ENCODE data around the gene C19orf25.

C19orf25 gene

GRCh38 chr19:1469255-1470054 is 9.6 kb downstream of the C19orf25 start:
- Histone ChIP-seq H3K27ac (ENCODE audit: low read length) (no peak overlapping the region), H3K36me3 (ENCODE audit: control insufficient read depth, insufficient read depth, low read length) (no peaks in the 10 kb centered on the region; the same call in 1 of the 2 replicates), H3K4me1 (ENCODE audit: control insufficient read depth, insufficient read depth, low read length) (peaks cover 15% of the 10 kb centered on the region), H3K9me3 (ENCODE audit: control insufficient read depth, insufficient read depth, low read length) (no peaks in the 10 kb centered on the region), H3K27me3 (ENCODE audit: control insufficient read depth, insufficient read depth, low read length) (peaks cover 57% of the 10 kb centered on the region), H3K4me3 (ENCODE audit: low read length) (no peak overlapping the region; the same call in 1 of the 2 replicates)
- no CpG with 5 or more reads among the region's 117 CpGs for WGBS (ENCODE audit: insufficient coverage, insufficient read length)
- DNase-seq (ENCODE audit: low read depth, low spot score): no peak

- Histone ChIP-seq H3K27me3 (ENCODE audit: control insufficient read depth, insufficient read depth, low read length) (peaks cover 59% of the 10 kb centered on the region), H3K4me3 (ENCODE audit: low read length) (no peak overlapping the region; the same call in 1 of the 2 replicates), H3K36me3 (ENCODE audit: control insufficient read depth, insufficient read depth, low read length) (no peaks in the 10 kb centered on the region; the same call in 1 of the 2 replicates), H3K4me1 (ENCODE audit: control insufficient read depth, insufficient read depth, low read length) (peaks cover 15% of the 10 kb centered on the region), H3K27ac (ENCODE audit: low read length) (no peak overlapping the region), H3K9me3 (ENCODE audit: control insufficient read depth, insufficient read depth, low read length) (no peaks in the 10 kb centered on the region)
- no peak for DNase-seq (ENCODE audit: low read depth, low spot score)
- no CpG with 5 or more reads among the region's 47 CpGs for WGBS (ENCODE audit: insufficient coverage, insufficient read length)
These were observed 10.2 kb downstream of the C19orf25 start for GRCh38 chr19:1468821-1469254.

GRCh38 chr19:1468274-1468820 is 10.7 kb downstream of the C19orf25 start:
- Histone ChIP-seq H3K27me3 (ENCODE audit: control insufficient read depth, insufficient read depth, low read length) (peaks cover 59% of the 10 kb centered on the region), H3K36me3 (ENCODE audit: control insufficient read depth, insufficient read depth, low read length) (no peaks in the 10 kb centered on the region; the same call in 1 of the 2 replicates), H3K4me1 (ENCODE audit: control insufficient read depth, insufficient read depth, low read length) (peaks cover 15% of the 10 kb centered on the region), H3K27ac (ENCODE audit: low read length) (no peak overlapping the region), H3K9me3 (ENCODE audit: control insufficient read depth, insufficient read depth, low read length) (no peaks in the 10 kb centered on the region), H3K4me3 (ENCODE audit: low read length) (no peak overlapping the region)
- no peak for DNase-seq (ENCODE audit: low read depth, low spot score)
- no CpG with 5 or more reads among the region's 49 CpGs for WGBS (ENCODE audit: insufficient coverage, insufficient read length)

GRCh38 chr19:1467490-1468273 is 11.3 kb downstream of the C19orf25 start:
- no peak for DNase-seq (ENCODE audit: low read depth, low spot score)
- Histone ChIP-seq H3K9me3 (ENCODE audit: control insufficient read depth, insufficient read depth, low read length) (no peaks in the 10 kb centered on the region), H3K36me3 (ENCODE audit: control insufficient read depth, insufficient read depth, low read length) (no peaks in the 10 kb centered on the region; the same call in 1 of the 2 replicates), H3K27me3 (ENCODE audit: control insufficient read depth, insufficient read depth, low read length) (peaks cover 59% of the 10 kb centered on the region), H3K27ac (ENCODE audit: low read length) (no peak overlapping the region), H3K4me3 (ENCODE audit: low read length) (no peak overlapping the region), H3K4me1 (ENCODE audit: control insufficient read depth, insufficient read depth, low read length) (peaks cover 15% of the 10 kb centered on the region)
- no CpG with 5 or more reads among the region's 92 CpGs for WGBS (ENCODE audit: insufficient coverage, insufficient read length)

GRCh38 chr19:1467215-1467489 is 11.9 kb downstream of the C19orf25 start:
- Histone ChIP-seq H3K9me3 (ENCODE audit: control insufficient read depth, insufficient read depth, low read length) (no peaks in the 10 kb centered on the region), H3K4me3 (ENCODE audit: low read length) (0 out of 2 replicates have a peak overlapping the region, but pooled peaks have one; percentile 1)
- DNase-seq (ENCODE audit: low read depth, low spot score): no peak

GRCh38 chr19:1466461-1467214 is 12.4 kb downstream of the C19orf25 start:
- WGBS (ENCODE audit: insufficient coverage, insufficient read length): no CpG with 5 or more reads among the region's 70 CpGs
- Histone ChIP-seq H3K4me1 (ENCODE audit: control insufficient read depth, insufficient read depth, low read length) (peaks cover 15% of the 10 kb centered on the region), H3K27me3 (ENCODE audit: control insufficient read depth, insufficient read depth, low read length) (peaks cover 54% of the 10 kb centered on the region), H3K4me3 (ENCODE audit: low read length) (peak overlapping the region; percentile 1; the same call in 1 of the 2 replicates), H3K27ac (ENCODE audit: low read length) (no peak overlapping the region), H3K36me3 (ENCODE audit: control insufficient read depth, insufficient read depth, low read length) (no peaks in the 10 kb centered on the region; the same call in 1 of the 2 replicates), H3K9me3 (ENCODE audit: control insufficient read depth, insufficient read depth, low read length) (no peaks in the 10 kb centered on the region)
- no peak for DNase-seq (ENCODE audit: low read depth, low spot score)

More at GRCh38 chr19:1467215-1467489, 11.9 kb downstream of the C19orf25 start:
- WGBS (ENCODE audit: insufficient coverage, insufficient read length): no CpG with 5 or more reads among the region's 36 CpGs
- H3K27ac ChIP-seq (ENCODE audit: low read length): no peak overlapping the region
- peaks cover 15% of the 10 kb centered on the region for H3K4me1 ChIP-seq (ENCODE audit: control insufficient read depth, insufficient read depth, low read length)
- H3K36me3 ChIP-seq (ENCODE audit: control insufficient read depth, insufficient read depth, low read length): no peaks in the 10 kb centered on the region; the same call in 1 of the 2 replicates
- H3K27me3 ChIP-seq (ENCODE audit: control insufficient read depth, insufficient read depth, low read length): peaks cover 57% of the 10 kb centered on the region

GRCh38 chr19:1466018-1466460 is 13.0 kb downstream of the C19orf25 start:
- Histone ChIP-seq H3K4me1 (ENCODE audit: control insufficient read depth, insufficient read depth, low read length) (peaks cover 12% of the 10 kb centered on the region; the same call in 1 of the 2 replicates), H3K4me3 (ENCODE audit: low read length) (no peak overlapping the region), H3K27me3 (ENCODE audit: control insufficient read depth, insufficient read depth, low read length) (peaks cover 51% of the 10 kb centered on the region), H3K9me3 (ENCODE audit: control insufficient read depth, insufficient read depth, low read length) (no peaks in the 10 kb centered on the region), H3K27ac (ENCODE audit: low read length) (no peak overlapping the region), H3K36me3 (ENCODE audit: control insufficient read depth, insufficient read depth, low read length) (no peaks in the 10 kb centered on the region; the same call in 1 of the 2 replicates)
- DNase-seq (ENCODE audit: low read depth, low spot score): no peak
- no CpG with 5 or more reads among the region's 41 CpGs for WGBS (ENCODE audit: insufficient coverage, insufficient read length)

- no peak overlapping the region for H3K27ac ChIP-seq (ENCODE audit: low read length)
- peaks cover 11% of the 10 kb centered on the region; the same call in 1 of the 2 replicates for H3K4me1 ChIP-seq (ENCODE audit: control insufficient read depth, insufficient read depth, low read length)
- peaks cover 51% of the 10 kb centered on the region for H3K27me3 ChIP-seq (ENCODE audit: control insufficient read depth, insufficient read depth, low read length)
- no CpG with 5 or more reads among the region's 83 CpGs for WGBS (ENCODE audit: insufficient coverage, insufficient read length)
- no peak for DNase-seq (ENCODE audit: low read depth, low spot score)
- H3K36me3 ChIP-seq (ENCODE audit: control insufficient read depth, insufficient read depth, low read length): no peaks in the 10 kb centered on the region; the same call in 1 of the 2 replicates
- H3K4me3 ChIP-seq (ENCODE audit: low read length): no peak overlapping the region
- no peaks in the 10 kb centered on the region for H3K9me3 ChIP-seq (ENCODE audit: control insufficient read depth, insufficient read depth, low read length)
These were observed 13.6 kb downstream of the C19orf25 start for GRCh38 chr19:1465191-1466016.

DNA sequence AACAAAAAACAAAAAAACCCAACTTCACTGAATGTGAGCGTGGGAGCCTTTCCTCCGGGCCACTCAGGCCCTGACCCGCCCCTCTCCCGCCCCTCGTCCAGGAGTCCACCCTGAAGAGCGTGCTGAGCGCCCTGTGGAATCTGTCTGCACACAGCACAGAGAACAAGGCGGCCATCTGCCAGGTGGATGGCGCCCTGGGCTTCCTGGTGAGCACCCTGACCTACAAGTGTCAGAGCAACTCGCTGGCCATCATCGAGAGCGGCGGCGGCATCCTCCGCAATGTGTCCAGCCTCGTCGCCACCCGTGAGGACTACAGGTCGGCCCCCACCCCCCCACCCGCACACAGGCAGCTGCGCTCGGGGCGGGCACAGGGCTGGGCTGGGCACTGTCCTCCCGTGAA is 17.2 kb downstream of the C19orf25 start:
- WGBS (ENCODE audit: insufficient coverage, insufficient read length): no CpG with 5 or more reads among the region's 24 CpGs
- no peak overlapping the region for H3K27ac ChIP-seq (ENCODE audit: low read length)
- H3K4me1 ChIP-seq (ENCODE audit: control insufficient read depth, insufficient read depth, low read length): peaks cover 10% of the 10 kb centered on the region; the same call in 1 of the 2 replicates
- peaks cover 23% of the 10 kb centered on the region; the same call in 1 of the 2 replicates for H3K27me3 ChIP-seq (ENCODE audit: control insufficient read depth, insufficient read depth, low read length)
- H3K9me3 ChIP-seq (ENCODE audit: control insufficient read depth, insufficient read depth, low read length): no peaks in the 10 kb centered on the region
- no peak for DNase-seq (ENCODE audit: low read depth, low spot score)
- H3K4me3 ChIP-seq (ENCODE audit: low read length): no peak overlapping the region
- no peaks in the 10 kb centered on the region; the same call in 1 of the 2 replicates for H3K36me3 ChIP-seq (ENCODE audit: control insufficient read depth, insufficient read depth, low read length)

All from iPS DF 6.9 (cell line).